22Rv1 (cell line): ENCODE results near the gene VRK2.

ENCODE experiments used
- CTCF ChIP-seq: fragments of 450-650 bp; IDR thresholded peaks from 2 replicates; pipeline ENCODE4 v1.5.1; 2017; ENCODE audit warnings: mild to moderate bottlenecking
- ZFX ChIP-seq: fragments of 450-650 bp; IDR thresholded peaks from 2 replicates; pipeline ENCODE4 v1.6.1; 2017; ENCODE audit warnings: antibody characterized with exemption, borderline replicate concordance

DNA sequence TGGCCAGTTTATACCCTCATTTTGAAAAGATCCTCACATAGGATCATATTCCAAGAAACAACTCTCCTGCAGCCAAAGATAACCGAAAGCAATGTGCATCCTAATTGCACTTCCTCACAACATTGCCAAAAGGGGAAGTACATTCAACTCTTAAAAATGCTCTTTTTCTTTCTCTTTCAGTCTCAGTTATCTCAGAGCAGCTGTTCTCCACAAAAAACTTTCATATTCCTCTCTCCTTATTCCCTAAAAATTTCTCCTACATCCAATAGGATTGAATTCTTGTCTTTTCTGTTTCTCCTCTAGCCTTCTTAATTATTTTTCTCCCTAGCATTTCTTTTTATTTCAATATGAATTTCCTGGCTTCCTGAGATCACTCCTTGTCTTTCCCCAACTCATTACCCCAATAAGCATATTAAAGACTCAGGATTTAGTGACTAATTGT, 7.4 kb upstream of the VRK2 start:
- TF ChIP-seq CTCF (no peak), ZFX (no peak)
